Activated CD8-positive, alpha-beta memory T cell treated with anti-CD3 and anti-CD28 coated beads for 24 hours (primary cell): ENCODE measurements around the gene ANKRD11.

Experiments used
- DNase-seq: peaks from one replicate; pipeline ENCODE4 v3.0.0-alpha.2; 2020

ANKRD11 gene

DNA sequence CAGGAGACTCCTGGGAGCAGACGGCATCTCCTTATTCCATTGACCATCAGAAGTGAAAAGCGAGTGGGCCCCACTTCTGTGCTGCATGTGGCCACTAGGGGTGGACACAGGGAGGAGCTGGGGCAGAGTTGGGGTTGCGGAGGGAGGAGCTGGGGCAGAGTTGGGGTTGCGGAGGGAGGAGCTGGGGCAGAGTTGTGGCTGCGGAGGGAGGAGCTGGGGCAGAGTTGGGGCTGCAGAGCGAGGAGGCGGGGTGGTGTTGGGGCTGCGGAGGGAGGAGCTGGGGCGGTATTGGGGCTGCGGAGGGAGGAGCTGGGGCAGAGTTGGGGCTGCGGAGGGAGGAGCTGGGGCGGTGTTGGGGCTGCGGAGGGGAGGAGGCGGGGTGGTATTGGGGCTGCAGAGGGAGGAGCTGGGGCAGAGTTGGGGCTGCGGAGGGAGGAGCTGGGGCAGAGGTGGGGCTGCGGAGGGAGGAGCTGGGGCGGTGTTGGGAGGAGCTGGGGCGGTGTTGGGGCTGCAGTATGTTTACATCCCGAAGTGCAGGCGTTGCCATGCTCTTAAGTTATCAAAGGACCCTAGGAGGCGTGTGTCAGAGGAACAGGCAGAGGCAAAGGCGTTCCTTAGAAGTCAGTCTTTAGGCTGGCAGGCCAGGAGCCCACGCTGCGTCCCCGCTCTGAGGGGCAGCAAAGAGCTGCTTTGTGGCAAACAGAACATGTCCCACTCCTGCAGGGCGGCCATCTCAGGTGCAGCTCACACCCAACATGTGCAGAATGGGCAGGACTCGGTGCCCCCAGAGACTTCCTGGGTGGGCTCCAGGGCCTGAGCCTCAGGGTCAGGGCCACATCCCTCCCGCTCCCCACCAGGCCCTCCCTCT lies 196.9 kb downstream of the ANKRD11 start:
- DNase-seq = no peak

DNA sequence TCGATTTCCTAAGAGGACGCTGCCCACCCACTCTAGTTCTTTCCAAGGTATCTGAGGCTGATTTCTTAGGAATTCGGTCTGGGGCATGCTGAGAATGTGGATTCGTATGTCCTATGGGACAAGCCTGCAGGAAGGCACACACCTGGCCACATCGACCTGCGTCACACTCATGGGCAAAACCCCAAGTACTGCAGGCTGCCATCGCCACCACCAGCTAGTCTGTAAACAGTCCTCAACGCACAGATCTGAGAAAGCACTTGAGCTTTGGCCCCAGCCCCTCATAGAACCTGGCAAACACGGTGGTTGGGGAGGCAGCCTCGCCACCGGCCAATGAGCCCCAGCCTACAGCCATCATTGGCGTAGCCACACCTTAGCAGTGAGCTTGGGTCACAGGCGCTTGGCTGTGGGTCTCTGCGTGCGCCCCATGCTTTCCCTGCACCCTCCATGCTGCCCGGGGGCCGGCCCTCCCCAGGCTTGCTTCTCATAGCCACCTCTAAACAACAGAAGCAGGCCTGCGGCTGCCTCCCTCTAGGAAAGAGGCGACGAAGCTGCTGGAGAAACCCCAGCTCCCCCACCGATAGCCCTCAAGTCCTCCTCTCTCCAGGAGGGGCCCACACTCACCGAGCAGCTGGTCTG lies 197.8 kb downstream of the ANKRD11 start:
- no peak for DNase-seq

DNA sequence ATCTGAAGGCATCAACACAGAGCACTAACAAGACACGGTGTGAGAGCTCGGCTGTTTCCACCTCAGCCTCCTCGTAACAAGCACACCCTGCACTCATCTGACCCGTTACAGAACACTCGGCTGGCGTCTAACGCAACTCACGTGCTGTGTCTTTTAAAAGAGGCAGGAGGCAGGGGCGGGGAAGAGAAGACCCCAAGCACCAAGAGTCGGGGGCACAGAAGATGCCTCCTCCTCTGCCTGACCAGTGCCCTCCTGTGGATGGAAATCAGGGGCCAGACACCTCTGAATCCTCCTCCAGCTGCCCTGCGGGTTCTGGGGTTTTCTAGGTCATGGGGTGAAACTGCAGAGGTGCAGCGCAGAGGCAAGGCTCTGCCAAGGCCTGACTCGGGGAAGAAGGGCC lies 198.6 kb downstream of the ANKRD11 start:
- DNase-seq = no peak

DNA sequence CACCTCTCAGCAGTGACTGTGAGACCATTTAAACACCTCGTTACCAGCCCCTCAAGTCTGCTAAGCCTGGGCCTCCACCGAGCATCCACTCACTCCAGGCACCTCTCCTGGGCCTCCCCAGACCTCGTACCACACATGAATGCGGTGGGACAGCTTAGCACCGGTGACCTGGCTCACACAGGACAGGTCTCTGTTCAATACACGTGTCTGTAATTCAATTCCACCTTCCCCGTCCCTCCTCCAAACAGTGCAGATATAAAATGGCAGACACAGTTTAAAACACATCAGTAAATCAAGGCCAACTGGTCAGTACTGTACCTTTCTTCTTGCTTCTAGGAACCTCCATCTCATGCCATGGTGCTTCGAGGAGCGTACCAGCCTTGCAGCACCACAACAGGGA lies 199.0 kb downstream of the ANKRD11 start:
- no peak for DNase-seq

DNA sequence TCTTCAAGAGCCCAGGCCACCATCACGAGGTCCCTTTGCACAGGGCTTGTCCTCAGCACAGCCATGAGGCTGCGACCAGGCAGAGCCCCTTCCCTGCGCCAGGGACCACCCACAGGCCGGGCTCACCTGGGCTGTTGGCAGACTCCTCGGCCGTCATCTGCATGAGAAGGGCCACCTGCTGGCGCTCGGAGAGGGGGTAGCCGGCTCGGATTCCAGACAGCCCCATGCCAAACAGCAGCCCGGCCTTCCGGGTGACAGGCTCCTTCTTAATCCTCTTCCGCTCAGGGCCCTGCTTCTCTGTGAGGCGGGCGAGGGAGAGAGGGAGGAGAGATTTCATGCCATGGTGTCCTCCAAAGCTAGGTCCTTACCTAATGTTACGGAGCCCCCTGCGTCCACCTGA lies 199.5 kb downstream of the ANKRD11 start:
- no peak for DNase-seq

DNA sequence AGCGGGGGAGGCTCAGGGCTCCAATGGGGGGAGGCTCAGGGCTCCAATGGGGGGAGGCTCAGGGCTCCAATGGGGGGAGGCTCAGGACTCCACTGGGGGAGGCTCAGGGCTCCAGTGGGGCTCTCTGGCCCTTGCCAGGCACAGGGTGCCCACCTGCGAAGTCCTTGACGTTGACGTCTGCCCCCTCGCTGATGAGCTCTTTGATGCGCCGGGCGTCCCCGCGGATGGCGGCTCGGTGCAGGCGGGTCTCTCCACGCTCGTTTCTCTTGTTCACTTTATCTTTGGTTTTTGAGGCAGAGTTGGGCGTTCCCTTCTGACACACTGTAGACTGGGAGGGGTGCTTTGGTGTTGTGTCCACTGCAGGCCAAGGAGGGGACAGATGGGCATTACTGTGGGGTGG lies 199.9 kb downstream of the ANKRD11 start:
- no peak for DNase-seq

DNA sequence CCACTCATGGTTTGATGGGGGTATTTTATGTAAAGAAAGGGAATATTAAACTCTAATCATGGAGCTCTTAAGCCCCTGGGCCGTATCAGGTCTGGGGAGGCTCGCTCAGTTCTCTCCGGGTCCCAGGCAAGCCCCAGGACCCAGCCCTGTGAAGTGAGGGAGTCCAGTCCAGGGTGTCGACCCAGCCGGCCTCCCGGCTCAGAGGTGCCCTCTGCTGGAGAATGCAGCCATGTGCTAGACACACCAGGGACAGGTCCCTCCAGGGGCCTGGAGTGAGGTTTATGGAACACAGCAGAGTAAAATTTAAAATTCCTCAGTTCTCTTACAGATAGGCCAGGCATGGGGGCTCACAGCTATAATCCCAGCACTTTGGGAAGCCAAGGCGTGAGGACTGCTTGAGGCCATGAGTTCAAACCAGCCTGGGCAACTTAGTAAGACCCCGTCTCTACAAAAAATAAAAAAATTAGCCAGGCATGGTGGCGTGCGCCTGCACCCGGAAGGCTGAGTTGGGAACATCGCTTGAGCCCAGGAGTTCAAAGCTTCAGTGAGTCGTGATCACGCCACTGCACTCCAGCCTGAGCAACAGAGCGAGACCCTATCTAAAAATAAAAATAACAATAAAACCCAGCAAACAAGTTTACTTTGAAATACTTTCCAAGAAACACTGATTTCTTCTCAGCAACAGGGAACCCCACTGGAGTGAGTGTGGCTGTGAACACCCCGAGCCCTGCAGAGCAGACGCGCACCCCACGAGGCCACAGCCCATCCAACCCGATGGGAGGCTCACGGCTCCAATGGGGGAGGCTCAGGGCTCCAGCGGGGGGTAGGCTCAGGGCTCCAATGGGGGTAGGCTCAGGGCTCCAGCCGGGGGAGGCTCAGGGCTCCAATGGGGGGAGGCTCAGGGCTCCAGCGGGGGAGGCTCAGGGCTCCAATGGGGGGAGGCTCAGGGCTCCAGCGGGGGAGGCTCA lies 200.6 kb downstream of the ANKRD11 start:
- peak; percentile 85 for DNase-seq

DNA sequence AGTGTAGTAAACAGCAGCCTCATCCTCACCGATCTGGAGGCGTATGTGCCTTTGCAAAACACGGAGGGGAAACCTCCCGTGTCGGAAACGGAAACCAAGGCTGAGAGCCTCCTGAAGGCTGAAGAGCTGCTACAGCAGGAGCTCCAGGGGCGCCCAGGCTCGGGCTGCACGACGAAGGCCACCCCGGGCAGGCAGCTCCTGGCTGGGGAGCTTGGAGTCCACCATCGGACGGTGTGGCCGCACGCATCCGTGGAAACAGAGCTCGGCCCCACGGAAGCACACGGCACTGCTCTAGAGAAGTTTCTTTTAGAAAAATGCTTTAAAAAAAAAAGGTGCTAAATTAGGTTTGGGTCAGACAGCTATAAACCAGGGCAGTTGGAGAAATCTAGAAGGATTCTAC lies 201.4 kb downstream of the ANKRD11 start:
- no peak for DNase-seq

DNA sequence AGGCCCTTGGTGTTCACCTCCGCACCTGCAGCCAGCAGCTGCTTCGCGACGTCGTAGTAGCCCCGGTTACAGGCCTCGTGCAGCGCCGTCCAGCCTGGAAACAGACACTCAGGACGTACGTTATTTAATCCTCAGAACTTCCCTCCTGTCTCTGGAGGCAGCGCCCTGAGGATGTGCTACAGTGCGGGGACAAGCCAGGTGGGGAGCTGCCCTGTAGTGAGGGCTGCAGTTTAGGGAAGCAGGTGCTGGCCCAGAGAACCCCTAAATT lies 201.8 kb downstream of the ANKRD11 start:
- DNase-seq = no peak

DNA sequence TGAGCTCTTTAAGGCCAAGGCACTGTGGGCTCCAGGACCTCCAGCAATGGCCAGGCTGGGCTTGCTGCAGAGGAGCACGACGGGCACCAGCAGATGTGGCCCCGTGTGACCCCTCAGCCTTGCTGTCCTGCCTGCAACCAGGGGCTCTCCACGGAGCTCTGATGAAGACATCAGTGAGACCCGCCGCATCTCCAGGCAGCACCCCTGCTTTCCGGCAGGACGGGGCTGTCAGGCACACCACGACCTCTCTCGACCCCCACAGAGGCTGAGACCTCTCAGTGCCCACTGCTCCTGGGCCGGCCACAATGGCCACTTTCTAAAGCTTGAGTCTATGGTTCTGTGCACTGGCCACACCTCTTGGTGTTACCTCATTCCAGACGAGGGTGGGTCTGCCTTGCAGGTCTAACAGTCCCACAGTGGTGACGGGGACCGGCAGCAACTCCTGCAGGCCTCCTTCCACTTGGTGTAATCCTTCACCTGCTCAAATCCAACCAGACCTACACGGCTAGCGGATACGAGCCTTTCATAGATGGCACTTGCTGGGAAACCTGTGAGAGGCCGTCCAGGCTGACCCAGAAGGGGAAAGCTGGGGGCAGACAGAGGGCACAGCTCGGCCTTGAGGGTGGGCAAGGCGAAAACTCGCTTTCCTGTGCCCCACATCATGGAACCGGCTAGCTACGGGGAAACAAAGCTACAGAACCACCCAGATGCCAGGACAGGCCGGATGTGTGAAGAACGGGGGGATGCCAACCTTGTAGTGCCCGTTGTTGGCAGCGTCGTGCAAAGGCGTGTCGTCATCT lies 202.4 kb downstream of the ANKRD11 start:
- DNase-seq = no peak

DNA sequence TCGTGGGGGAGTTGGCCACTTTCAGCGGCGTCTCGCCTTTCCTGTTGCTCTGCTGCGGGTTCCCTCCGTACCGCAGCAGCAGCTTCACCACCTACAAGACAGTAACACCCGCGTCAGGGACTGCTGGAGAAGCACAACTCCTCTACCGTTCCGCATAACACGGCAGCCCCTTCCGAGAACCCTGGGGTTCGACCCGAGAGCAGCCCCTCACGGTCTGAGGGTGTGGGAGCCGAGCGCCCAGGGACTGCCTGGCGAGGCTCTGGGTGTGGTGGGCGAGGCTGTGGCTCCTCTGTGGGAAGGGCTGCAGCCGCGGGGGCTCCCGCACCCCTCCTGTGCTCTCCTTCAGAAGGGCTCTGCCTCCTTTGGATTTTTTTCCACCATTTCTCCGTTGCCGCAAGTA lies 204.3 kb downstream of the ANKRD11 start:
- no peak for DNase-seq

DNA sequence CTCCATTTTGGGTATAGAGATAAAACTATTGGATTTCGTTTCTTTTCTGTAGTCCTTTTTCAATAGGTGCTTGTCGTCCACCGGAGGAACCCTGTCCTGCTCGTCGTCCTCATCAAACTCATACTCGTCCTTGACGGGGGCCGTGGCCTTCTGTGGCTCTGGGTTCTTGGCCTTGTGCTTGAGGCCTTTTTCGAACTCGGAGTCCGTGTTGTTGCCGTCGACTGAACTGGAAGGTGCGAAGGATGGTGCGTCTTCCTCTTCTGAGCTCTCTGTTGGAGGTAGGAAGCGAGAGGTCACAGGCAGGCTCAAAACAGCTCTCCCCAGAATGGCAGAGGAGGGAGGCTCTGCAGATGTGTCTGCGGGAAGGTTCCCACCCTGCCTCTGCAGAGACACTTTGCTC lies 205.0 kb downstream of the ANKRD11 start:
- no peak for DNase-seq

DNA sequence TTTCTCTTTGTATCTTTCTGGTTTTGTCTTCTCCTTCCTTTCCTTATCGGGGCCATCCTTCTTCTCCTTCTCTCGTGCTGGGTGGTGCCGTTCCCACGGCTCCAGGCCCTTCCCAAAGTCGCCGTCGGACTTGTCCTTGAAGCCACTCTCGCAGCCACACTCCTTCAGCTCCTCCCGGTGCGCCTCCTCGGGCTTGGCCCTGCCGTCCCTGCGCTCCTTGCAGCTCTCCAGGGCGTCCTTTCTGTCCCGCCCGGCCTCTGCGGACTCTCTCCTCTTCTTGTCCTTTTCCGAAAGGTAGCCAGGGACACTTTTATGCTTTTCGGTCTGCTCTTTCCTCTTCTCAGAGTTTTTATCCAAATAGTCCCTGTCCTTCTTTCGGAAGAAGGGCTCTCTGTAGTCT lies 206.9 kb downstream of the ANKRD11 start:
- no peak for DNase-seq

DNA sequence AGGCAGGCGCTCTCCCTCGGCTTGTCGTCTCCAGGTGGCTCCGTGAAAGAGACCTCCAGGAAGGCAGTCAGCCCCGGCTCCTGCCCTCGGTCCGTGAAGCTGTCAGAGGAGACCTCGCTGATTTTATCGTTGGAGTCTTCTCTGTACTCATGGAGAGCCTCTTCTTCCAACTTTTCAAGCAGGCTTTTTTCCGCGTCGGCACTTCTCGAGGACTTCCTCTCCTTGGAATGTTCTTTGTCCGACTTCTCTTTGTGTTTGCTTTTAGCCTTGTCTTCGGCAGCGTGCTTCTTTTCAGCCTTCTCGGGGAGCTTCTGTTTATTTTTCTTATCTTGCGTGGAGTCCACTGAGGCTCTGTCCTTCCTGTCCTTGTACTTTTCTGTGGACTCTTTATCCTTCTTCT lies 207.8 kb downstream of the ANKRD11 start:
- no peak for DNase-seq

DNA sequence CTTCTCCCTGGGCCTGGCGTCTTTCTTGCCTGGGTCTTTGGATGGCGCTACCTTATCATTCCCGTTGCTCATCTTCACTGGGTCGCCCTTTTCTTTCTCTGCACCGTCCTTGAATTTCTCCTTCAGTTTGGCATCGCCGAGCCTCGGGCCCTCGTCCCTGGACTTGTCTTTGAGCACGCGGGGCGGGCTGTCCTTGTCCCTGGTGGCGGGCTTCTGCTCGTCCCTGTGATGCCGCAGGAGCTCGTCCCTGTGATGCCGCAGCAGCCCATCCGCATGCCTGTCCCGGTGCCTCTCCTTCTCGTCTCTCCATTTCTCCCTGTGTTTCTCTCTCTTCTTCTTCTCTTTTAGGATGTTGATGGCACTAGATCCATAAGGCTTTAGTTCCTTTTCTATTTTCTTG lies 208.5 kb downstream of the ANKRD11 start:
- no peak for DNase-seq

DNA sequence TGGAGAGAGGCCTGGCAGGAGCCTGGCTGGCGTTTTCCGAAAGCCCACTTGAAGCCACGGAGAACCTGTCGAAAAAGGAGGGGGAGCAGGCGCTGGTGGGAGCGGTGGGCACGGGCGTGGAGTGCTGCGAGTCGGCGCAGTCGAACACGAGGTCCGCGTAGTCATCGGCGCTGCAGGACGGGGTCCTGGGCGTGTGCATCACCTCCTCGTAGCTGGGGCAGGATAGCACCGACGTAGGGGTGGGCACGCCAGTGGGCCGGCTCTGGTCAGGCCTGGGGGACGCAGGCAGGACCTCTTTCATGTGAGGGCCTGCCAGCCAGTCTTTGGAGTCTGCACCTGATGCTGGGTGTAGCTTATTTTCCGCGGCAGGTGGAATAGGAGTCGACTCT lies 209.2 kb downstream of the ANKRD11 start:
- DNase-seq = no peak

DNA sequence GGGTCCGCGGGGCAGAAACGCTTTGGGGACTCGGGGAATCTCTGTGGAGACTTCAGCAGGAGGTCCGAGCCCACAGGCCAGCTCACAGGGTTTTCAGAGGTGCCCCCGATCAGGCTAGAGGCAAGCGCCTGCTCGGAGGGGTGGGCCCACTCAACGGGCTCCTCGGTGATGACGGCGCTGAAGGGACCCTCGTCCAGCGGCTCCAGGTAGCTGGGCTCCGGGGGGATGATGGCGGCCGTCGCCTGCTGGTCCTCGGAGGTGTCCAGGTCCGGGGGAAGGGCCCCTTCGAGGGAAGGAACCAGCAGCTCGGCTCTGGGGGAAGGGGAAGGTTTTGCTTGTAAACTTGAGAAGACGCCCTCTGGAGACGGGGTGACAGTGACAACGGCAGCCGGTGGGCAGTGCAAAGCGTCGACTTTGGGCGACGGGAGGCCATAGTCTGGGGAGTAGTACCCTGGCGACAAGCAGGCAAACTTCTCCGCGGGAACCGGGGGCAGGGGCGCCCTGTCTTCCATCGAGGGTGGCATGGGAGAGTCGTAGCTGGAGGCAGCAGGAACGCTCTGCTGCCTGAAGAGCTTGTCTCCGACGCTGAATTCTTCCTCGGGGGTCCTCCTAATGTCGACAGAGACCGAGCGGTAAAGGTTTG lies 209.7 kb downstream of the ANKRD11 start:
- DNase-seq = no peak

DNA sequence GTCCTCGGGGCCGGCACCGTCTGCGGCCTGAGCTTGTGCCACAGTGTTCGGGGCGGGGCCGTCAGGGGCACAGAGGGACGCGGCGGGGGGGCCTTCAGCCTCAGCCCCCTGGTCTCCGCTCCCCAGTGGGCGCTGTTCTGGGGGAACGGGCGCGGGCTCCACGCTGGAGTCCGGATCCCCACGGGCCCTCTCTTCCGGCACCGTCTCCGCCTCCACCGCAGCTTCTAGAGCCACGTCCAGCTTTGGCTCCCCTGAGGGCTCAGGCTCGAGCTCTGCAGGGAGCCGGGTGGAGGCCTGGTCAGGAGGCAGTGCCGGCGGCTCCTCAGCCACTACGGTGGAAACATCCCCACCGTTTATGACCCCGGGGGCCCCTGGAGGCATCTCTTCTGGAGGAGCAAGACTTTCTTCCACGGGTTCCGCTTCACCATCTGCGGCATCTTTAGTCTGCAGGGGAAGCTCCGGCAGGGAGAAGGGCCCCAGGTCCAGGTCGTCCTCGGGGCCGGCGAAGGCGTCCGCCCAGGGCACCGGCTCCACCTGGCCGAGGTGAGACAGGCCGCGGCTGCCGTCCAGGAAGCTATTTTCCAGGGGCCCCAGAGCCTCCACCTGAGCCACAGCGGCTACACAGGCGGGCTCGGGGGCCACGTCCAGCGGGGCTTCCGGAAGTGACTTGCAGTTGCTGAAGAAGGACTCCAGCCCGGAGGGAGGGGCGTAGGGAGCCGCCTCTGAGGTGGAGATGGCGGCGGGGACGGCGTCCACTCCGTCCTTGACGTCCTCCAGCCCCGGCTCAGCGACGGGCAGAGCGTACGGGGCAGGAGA lies 210.5 kb downstream of the ANKRD11 start:
- DNase-seq = no peak

DNA sequence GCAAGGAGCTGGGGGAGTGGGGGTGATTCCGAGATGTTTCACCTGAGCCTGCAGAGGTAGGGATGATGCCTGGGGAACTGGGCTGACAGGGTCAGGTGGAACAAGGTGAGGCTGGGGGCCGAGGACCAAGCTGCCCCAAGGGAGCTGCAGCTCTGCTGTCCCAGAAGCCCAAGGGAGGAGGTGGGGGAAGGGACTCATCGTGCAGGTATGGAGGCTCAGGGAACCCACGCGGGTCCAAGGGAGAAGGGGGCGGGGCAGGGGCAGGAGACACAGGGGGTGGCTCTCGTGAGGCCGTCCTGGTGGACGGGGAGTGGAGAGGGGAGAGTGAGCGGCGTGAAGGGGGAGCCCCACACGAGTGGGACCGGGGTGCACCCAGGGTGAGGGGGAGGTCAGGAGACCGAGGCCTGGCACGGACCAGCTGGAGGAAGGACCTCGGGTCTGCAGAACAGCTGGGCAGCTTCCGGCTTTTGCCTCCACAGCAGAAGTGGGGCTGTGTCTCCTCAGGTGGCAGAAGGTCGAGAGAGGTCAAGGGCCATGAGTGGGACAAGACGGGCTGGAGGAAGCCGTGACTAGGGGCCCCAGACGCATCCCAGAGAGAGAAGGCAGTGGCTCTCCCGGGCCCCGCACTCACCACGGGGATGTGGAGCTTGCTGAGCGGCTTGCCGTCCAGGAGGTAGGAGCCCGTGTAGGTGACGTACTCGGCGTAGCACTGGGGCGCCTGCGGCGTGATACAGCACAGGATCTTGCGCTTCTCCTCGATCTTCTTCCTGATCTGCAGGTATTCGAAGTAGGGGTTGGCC lies 211.7 kb downstream of the ANKRD11 start:
- DNase-seq = no peak

DNA sequence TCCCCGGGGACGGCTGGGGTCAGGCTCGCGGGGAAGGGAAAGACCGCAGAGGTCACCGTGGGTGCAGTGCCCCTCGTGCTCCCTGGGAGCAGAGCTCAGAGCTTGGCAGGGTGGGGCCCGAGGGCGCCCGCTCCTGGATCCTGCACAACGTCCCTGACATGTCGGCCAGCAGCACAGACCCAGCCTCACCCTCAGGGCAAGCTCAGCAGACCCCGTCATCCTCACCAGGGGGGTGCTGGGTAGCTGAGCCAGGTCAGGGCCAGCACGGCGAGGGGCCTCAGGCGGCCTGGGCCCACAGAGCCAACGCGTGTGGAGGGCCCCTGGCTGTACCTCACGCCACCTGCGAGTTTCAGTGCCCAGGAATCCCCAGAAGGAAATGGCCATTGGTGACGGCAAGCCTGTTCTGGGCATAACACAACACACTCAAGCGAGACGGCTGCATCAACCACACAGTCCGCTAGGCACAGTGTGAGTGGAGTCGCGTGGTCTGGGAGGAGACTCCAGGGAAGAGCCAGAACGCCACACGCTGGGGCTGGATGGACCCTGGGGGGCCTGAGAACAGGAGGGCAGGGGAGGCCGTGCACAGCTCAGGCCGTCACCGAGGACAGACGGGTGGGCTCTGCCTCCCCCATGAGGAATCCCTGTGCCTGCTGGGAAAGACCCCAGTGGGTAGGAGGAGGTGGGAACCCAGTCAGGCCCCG lies 212.6 kb downstream of the ANKRD11 start:
- DNase-seq = no peak
